A673 (cell line): ENCODE data around the gene TRAPPC6A. TPM values are rescaled to one million over a fixed set of nuclear protein-coding genes. Genes with fewer than 3 reads are reported as not detected.

Experiments
- BruUV-seq: library from RNA; stranded (reverse); fragments of 400-500 nt; replicated peaks from 2 replicates; lab custom pipeline; 2021; lab: Mats Ljungman, UMichigan
- CTCF ChIA-PET: fragments of 300-600 bp; sonication (Branson Sonifier 250); formaldehyde crosslinking; loops from one replicate; lab custom pipeline; 2022; ENCODE audit warnings: antibody characterized with exemption; lab: Charles Lee
- POLR2A ChIA-PET: fragments of 300-600 bp; sonication (Branson Sonifier 250); formaldehyde crosslinking; loops from one replicate; lab custom pipeline; 2022; ENCODE audit warnings: antibody characterized with exemption; ENCODE audit not compliant: low non-redundant PET; lab: Charles Lee
- DNase-seq: peaks from one replicate; pipeline ENCODE4 v3.0.0-alpha.2; 2015; ENCODE audit warnings: low spot score
- H3K27ac ChIP-seq: fragments of 200-600 bp; sonication (generic); 2 replicates; pipeline ENCODE4 v1.5.1; 2016; ENCODE audit warnings: mixed run types, low read depth, mild to moderate bottlenecking, mixed read lengths, antibody characterized with exemption, low read length; ENCODE audit not compliant: poor library complexity, severe bottlenecking
- H3K27me3 ChIP-seq: fragments of 200-600 bp; sonication (generic); replicated peaks from 2 replicates; pipeline ENCODE4 v1.6.1; 2017; ENCODE audit warnings: mixed run types, low read depth, mild to moderate bottlenecking, mixed read lengths, antibody characterized with exemption, low read length; ENCODE audit not compliant: insufficient read depth, poor library complexity
- H3K36me3 ChIP-seq: fragments of 200-600 bp; sonication (generic); 2 replicates; pipeline ENCODE4 v1.6.1; 2016; ENCODE audit warnings: mixed run types, mild to moderate bottlenecking, mixed read lengths, antibody characterized with exemption, low read length; ENCODE audit not compliant: insufficient read depth, poor library complexity, severe bottlenecking
- H3K4me1 ChIP-seq: fragments of 200-600 bp; sonication (generic); 2 replicates; pipeline ENCODE4 v1.6.1; 2017; ENCODE audit warnings: mixed run types, mild to moderate bottlenecking, mixed read lengths, antibody characterized with exemption, low read length; ENCODE audit not compliant: insufficient read depth, poor library complexity, severe bottlenecking
- H3K4me3 ChIP-seq: fragments of 200-600 bp; sonication (generic); 2 replicates; pipeline ENCODE4 v1.5.1; 2016; ENCODE audit warnings: low read depth, mixed run types, mild to moderate bottlenecking, mixed read lengths, low read length; ENCODE audit not compliant: poor library complexity, severe bottlenecking
- H3K9me3 ChIP-seq: fragments of 200-600 bp; sonication (generic); 2 replicates; pipeline ENCODE4 v1.6.1; 2016; ENCODE audit warnings: mixed run types, low read depth, mild to moderate bottlenecking, mixed read lengths, antibody characterized with exemption, low read length; ENCODE audit not compliant: poor library complexity, severe bottlenecking
- EZH2 ChIP-seq: fragments of 200-600 bp; sonication (generic); IDR thresholded peaks from 2 replicates; pipeline ENCODE4 v1.6.1; 2017; ENCODE audit warnings: borderline replicate concordance, low read depth, mild to moderate bottlenecking, mixed read lengths, antibody characterized with exemption, low read length; ENCODE audit not compliant: poor library complexity, severe bottlenecking
- intact Hi-C: fragments of 100-400 bp; cut with micrococcal nuclease; formaldehyde crosslinking; loops from one replicate; pipeline ENCODE4 v1.10.0; 2022; ENCODE audit not compliant: unreplicated experiment
- total RNA-seq: library from RNA; stranded (reverse); gene quantifications from 2 replicates; pipeline ENCODE4 v1.2.3, GENCODE V29; 2021
- TF ChIP-seq, protein P1 (sequence below): fragments of 300-800, 200-600 bp; sonication (generic); conservative IDR thresholded peaks from 2 replicates; pipeline ENCODE4 v1.5.1; 2017; ENCODE audit warnings: low read depth, mild to moderate bottlenecking, antibody characterized with exemption, low read length, moderate library complexity, mixed read lengths

The TRAPPC6A gene
- total RNA-seq, 1 experiment from 2014 or later: 5.8 TPM

DNA sequence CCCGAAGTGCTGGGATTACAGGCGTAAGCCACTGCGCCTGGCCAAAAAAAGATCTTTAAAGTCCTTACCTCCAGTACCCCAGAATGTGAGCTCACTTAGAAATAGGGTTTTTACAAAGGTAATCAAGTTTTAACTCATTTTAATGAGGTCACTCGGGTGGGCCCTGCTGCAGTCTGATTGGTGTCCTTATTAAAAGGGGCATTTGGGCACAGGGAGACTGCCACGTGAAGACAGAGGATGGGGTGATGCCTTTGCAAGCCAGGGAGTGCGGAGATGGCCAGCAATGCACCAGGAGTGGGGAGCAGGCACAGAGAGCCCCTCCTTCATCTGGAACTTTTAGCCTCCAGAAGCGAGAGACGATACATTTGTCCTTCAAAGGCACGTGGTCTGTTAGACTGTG, 28.9 kb downstream of the TRAPPC6A start:
- intact Hi-C loops: no loop called here
- Histone ChIP-seq H3K4me1 (peaks cover 13% of the 10 kb centered on the region), H3K36me3 (peaks cover 8% of the 10 kb centered on the region), H3K27me3 (peaks cover 17% of the 10 kb centered on the region), H3K27ac (no peak overlapping the region), H3K9me3 (no peaks in the 10 kb centered on the region), H3K4me3 (no peak overlapping the region)
- CTCF ChIA-PET: interaction anchor here (1.0 kb wide), 1 partner anchor 90 kb away, joined by 3 read pairs; no protein-coding TSS in a partner anchor
- TF ChIP-seq, protein P1, sequence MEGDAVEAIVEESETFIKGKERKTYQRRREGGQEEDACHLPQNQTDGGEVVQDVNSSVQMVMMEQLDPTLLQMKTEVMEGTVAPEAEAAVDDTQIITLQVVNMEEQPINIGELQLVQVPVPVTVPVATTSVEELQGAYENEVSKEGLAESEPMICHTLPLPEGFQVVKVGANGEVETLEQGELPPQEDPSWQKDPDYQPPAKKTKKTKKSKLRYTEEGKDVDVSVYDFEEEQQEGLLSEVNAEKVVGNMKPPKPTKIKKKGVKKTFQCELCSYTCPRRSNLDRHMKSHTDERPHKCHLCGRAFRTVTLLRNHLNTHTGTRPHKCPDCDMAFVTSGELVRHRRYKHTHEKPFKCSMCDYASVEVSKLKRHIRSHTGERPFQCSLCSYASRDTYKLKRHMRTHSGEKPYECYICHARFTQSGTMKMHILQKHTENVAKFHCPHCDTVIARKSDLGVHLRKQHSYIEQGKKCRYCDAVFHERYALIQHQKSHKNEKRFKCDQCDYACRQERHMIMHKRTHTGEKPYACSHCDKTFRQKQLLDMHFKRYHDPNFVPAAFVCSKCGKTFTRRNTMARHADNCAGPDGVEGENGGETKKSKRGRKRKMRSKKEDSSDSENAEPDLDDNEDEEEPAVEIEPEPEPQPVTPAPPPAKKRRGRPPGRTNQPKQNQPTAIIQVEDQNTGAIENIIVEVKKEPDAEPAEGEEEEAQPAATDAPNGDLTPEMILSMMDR: no peak
- POLR2A ChIA-PET: interaction anchor here (0.6 kb wide), 1 partner anchor 620 kb away, joined by 3 read pairs; the partner anchor contains the start of gene SIX5
- BruUV-seq: no TSS peak
- DNase-seq: no peak

DNA sequence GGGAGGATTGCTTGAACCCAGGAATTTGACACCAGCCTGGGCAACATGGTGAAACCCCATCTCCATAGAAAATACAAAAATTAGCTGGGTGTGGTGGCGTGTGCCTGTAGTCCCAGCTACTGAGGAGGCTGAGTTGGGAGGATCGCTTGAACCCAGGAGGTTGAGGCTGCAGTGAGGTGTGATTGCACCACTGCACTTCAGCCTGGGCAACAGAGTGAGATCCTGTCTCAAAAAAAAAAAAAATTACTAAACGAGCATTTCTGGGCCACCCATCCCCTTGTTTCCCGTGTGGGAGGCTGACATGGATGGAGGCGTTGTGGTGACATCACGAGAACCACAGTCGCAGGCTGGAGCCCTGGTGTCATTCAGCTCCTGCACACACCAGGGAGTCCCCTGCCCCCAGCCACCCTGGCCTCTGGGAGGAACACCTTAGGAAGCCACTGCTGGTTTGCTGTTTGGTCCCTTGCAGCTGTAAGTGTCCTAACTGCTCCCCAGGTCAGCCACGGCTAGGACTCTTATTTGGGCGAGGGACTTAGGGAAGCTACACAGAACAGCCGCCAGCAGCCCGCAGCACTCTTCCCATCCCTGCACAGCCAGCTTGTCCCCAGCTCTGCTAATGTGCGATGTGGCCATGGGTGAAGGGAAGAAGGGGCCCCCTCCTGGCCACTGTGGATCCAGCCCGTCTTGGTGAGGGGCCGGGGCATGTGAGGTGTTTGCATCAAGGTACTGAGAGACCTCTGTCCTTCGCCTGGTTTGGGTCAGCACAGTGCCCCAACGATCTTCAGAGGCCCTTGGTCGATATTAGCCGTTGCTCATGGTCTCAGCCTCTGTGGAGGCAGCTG, 30.0 kb downstream of the TRAPPC6A start:
- intact Hi-C loops: no loop called here
- no peak overlapping the region for H3K27ac ChIP-seq
- ChIA-PET POLR2A (no interaction called here), CTCF (interaction anchor here (0.6 to 1.0 kb wide), 2 partner anchors 89 to 361 kb away, joined by 3 read pairs; no protein-coding TSS in a partner anchor)
- BruUV-seq: no TSS peak
- peaks cover 14% of the 10 kb centered on the region for H3K27me3 ChIP-seq
- DNase-seq: no peak
- TF ChIP-seq, protein P1: 0 out of 2 replicates have a peak, but pooled peaks have one; percentile 26
- no peak for TF ChIP-seq EZH2
- peaks cover 13% of the 10 kb centered on the region for H3K36me3 ChIP-seq
- no peak overlapping the region for H3K4me3 ChIP-seq
- H3K4me1 ChIP-seq: peaks cover 5% of the 10 kb centered on the region
- no peaks in the 10 kb centered on the region for H3K9me3 ChIP-seq

DNA sequence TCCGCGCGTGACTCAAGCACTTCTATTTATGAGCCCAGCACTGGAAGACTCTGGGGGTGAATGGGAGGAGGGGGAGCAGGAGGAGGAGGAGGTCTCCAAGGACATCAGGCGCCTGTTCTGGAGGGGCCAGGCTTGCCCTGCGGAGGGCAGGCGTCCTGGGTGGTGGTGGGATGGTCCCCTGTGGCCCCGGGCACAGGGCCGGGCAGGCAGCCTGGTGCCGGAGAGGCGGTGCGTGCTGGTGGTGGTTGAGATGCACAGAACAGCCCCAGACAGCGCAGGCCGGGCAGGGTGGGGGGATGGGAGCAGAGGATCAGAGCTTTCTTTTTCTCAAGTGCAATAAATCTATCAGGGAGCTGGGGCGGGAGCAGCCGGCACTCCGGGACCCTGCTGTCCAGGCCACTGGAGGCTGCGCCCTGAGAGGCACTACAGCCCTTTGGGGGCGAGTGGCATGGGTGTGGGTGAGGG, 31.3 kb downstream of the TRAPPC6A start:
- Histone ChIP-seq H3K9me3 (no peaks in the 10 kb centered on the region), H3K36me3 (peaks cover 13% of the 10 kb centered on the region), H3K27me3 (peaks cover 1% of the 10 kb centered on the region), H3K4me3 (no peak overlapping the region), H3K4me1 (no peaks in the 10 kb centered on the region), H3K27ac (no peak overlapping the region)
- TSS peak; percentile 29 for BruUV-seq
- POLR2A ChIA-PET: interaction anchor here (0.6 kb wide), 1 partner anchor 16 kb away, joined by 3 read pairs; no protein-coding TSS in a partner anchor
- intact Hi-C loops: no loop called here
- CTCF ChIA-PET: no interaction called here
- no peak for TF ChIP-seq EZH2
- TF ChIP-seq, protein P1: no peak
- no peak for DNase-seq
